NCI-H2107 treated with DMSO at 0.1 percent for 48 hours (cell line): ENCODE results near the gene TSPAN33.
"Not testable (repeated sequence)": the region's sequence is repeated elsewhere in the genome, so short reads cannot be mapped to it uniquely, and the experiment has no call there.

Experiments used
- DNase-seq: peaks from one replicate; lab custom pipeline; 2025; ENCODE audit not compliant: unreplicated experiment; lab: John Stamatoyannopoulos, UW

Gene TSPAN33

GRCh38 chr7:129144095-129144833, at the start of gene TSPAN33:
TSS of gene TSPAN33 (plus strand) at chr7:129144707. CDS start at chr7:129144981, 274 bp downstream.
- DNase-seq, result peak; percentile 62

- no peak for DNase-seq
These were observed 49.2 kb upstream of the TSPAN33 start for GRCh38 chr7:129095258-129095657.

GRCh38 chr7:129098409-129099084, 46.0 kb upstream of the TSPAN33 start:
- DNase-seq, result no peak

- no peak for DNase-seq
These were observed 43.7 kb upstream of the TSPAN33 start for GRCh38 chr7:129100827-129101166.

GRCh38 chr7:129101746-129102145, 42.8 kb upstream of the TSPAN33 start:
- DNase-seq, result no peak

GRCh38 chr7:129103561-129104324, 40.8 kb upstream of the TSPAN33 start:
- no peak for DNase-seq

GRCh38 chr7:129108581-129108980, 35.9 kb upstream of the TSPAN33 start:
- no peak for DNase-seq

- peak; percentile 90 for DNase-seq
These were observed 34.1 kb upstream of the TSPAN33 start for GRCh38 chr7:129110258-129110981.

GRCh38 chr7:129110982-129111376, 33.5 kb upstream of the TSPAN33 start:
- no peak for DNase-seq

GRCh38 chr7:129115676-129116075, 28.8 kb upstream of the TSPAN33 start:
- no peak for DNase-seq

GRCh38 chr7:129118182-129118581, 26.3 kb upstream of the TSPAN33 start:
- no peak for DNase-seq

- DNase-seq, result no peak
These were observed 25.5 kb upstream of the TSPAN33 start for GRCh38 chr7:129118976-129119375.

GRCh38 chr7:129121501-129122077, 22.9 kb upstream of the TSPAN33 start:
- DNase-seq, result not testable (repeated sequence)

- DNase-seq, result no peak
These were observed 22.3 kb upstream of the TSPAN33 start for GRCh38 chr7:129122078-129122750.

GRCh38 chr7:129122751-129123509, 21.6 kb upstream of the TSPAN33 start:
- no peak for DNase-seq

- no peak for DNase-seq
These were observed 21.0 kb upstream of the TSPAN33 start for GRCh38 chr7:129123510-129123857.

- DNase-seq, result no peak
These were observed 18.2 kb upstream of the TSPAN33 start for GRCh38 chr7:129126314-129126713.

GRCh38 chr7:129127154-129127553, 17.4 kb upstream of the TSPAN33 start:
- no peak for DNase-seq

GRCh38 chr7:129127601-129128000, 16.9 kb upstream of the TSPAN33 start:
- DNase-seq, result no peak
